Activated naive CD4-positive, alpha-beta T cell treated with anti-CD3 and anti-CD28 coated beads, Interleukin-2, amount 50 U/mL, for 24 hours (primary cell): Measurements from ENCODE around the gene ADAMTS17.

Experiments used
- H3K27ac Mint-ChIP-seq: one replicate; pipeline ENCODE4 v1.8.0; 2021; ENCODE audit warnings: mild to moderate bottlenecking, mixed read lengths
- H3K27me3 Mint-ChIP-seq: one replicate; pipeline ENCODE4 v1.8.0; 2021; ENCODE audit warnings: mixed read lengths
- H3K36me3 Mint-ChIP-seq: one replicate; pipeline ENCODE4 v1.8.0; 2021; ENCODE audit warnings: mixed read lengths
- H3K4me1 Mint-ChIP-seq: one replicate; pipeline ENCODE4 v1.8.0; 2021; ENCODE audit warnings: mixed read lengths
- H3K4me3 Mint-ChIP-seq: one replicate; pipeline ENCODE4 v1.8.0; 2021; ENCODE audit warnings: mild to moderate bottlenecking, mixed read lengths
- H3K9me3 Mint-ChIP-seq: one replicate; pipeline ENCODE4 v1.8.0; 2021; ENCODE audit warnings: mixed read lengths

The ADAMTS17 gene

GRCh38 chr15:100009372-100009771 lies 332.4 kb downstream of the ADAMTS17 start:
- no peaks in the 10 kb centered on the region for H3K4me1 Mint-ChIP-seq
- no peak overlapping the region for H3K4me3 Mint-ChIP-seq
- no peak overlapping the region for H3K27ac Mint-ChIP-seq
- no peaks in the 10 kb centered on the region for H3K27me3 Mint-ChIP-seq
- peaks cover 6% of the 10 kb centered on the region for H3K36me3 Mint-ChIP-seq
- no peaks in the 10 kb centered on the region for H3K9me3 Mint-ChIP-seq

- no peaks in the 10 kb centered on the region for H3K4me1 Mint-ChIP-seq
- no peak overlapping the region for H3K4me3 Mint-ChIP-seq
- H3K36me3 Mint-ChIP-seq = peaks cover 14% of the 10 kb centered on the region
- no peak overlapping the region for H3K27ac Mint-ChIP-seq
- H3K27me3 Mint-ChIP-seq = no peaks in the 10 kb centered on the region
- no peaks in the 10 kb centered on the region for H3K9me3 Mint-ChIP-seq
These were observed 333.5 kb downstream of the ADAMTS17 start for GRCh38 chr15:100008258-100008657.

GRCh38 chr15:100007609-100008008 lies 334.2 kb downstream of the ADAMTS17 start:
- Mint-ChIP-seq H3K36me3 (peaks cover 14% of the 10 kb centered on the region), H3K9me3 (no peaks in the 10 kb centered on the region), H3K27ac (no peak overlapping the region), H3K4me1 (no peaks in the 10 kb centered on the region), H3K27me3 (no peaks in the 10 kb centered on the region), H3K4me3 (no peak overlapping the region)

GRCh38 chr15:100005715-100006114 lies 336.1 kb downstream of the ADAMTS17 start:
- H3K4me1 Mint-ChIP-seq = no peaks in the 10 kb centered on the region
- H3K9me3 Mint-ChIP-seq = no peaks in the 10 kb centered on the region
- no peak overlapping the region for H3K27ac Mint-ChIP-seq
- H3K4me3 Mint-ChIP-seq = no peak overlapping the region
- H3K36me3 Mint-ChIP-seq = peaks cover 14% of the 10 kb centered on the region
- no peaks in the 10 kb centered on the region for H3K27me3 Mint-ChIP-seq

GRCh38 chr15:100005013-100005412 lies 336.8 kb downstream of the ADAMTS17 start:
- no peak overlapping the region for H3K27ac Mint-ChIP-seq
- H3K27me3 Mint-ChIP-seq = no peaks in the 10 kb centered on the region
- H3K4me3 Mint-ChIP-seq = no peak overlapping the region
- H3K4me1 Mint-ChIP-seq = no peaks in the 10 kb centered on the region
- H3K36me3 Mint-ChIP-seq = peaks cover 14% of the 10 kb centered on the region
- no peaks in the 10 kb centered on the region for H3K9me3 Mint-ChIP-seq

GRCh38 chr15:100002787-100003536 lies 338.8 kb downstream of the ADAMTS17 start:
- H3K9me3 Mint-ChIP-seq = no peaks in the 10 kb centered on the region
- H3K4me1 Mint-ChIP-seq = no peaks in the 10 kb centered on the region
- H3K36me3 Mint-ChIP-seq = peaks cover 14% of the 10 kb centered on the region
- H3K27me3 Mint-ChIP-seq = no peaks in the 10 kb centered on the region
- no peak overlapping the region for H3K27ac Mint-ChIP-seq
- no peak overlapping the region for H3K4me3 Mint-ChIP-seq

GRCh38 chr15:100002086-100002620 lies 339.6 kb downstream of the ADAMTS17 start:
- Mint-ChIP-seq H3K4me3 (no peak overlapping the region), H3K27me3 (no peaks in the 10 kb centered on the region), H3K4me1 (no peaks in the 10 kb centered on the region)

GRCh38 chr15:100001405-100001804 lies 340.4 kb downstream of the ADAMTS17 start:
- no peaks in the 10 kb centered on the region for H3K9me3 Mint-ChIP-seq
- H3K36me3 Mint-ChIP-seq = peaks cover 8% of the 10 kb centered on the region
- H3K4me1 Mint-ChIP-seq = no peaks in the 10 kb centered on the region
- no peak overlapping the region for H3K4me3 Mint-ChIP-seq
- no peaks in the 10 kb centered on the region for H3K27me3 Mint-ChIP-seq
- H3K27ac Mint-ChIP-seq = no peak overlapping the region

More at GRCh38 chr15:100002086-100002620, 339.6 kb downstream of the ADAMTS17 start:
- H3K36me3 Mint-ChIP-seq = peaks cover 11% of the 10 kb centered on the region
- no peaks in the 10 kb centered on the region for H3K9me3 Mint-ChIP-seq
- H3K27ac Mint-ChIP-seq = peak overlapping the region; percentile 8

- no peaks in the 10 kb centered on the region for H3K27me3 Mint-ChIP-seq
- H3K36me3 Mint-ChIP-seq = peaks cover 8% of the 10 kb centered on the region
- no peaks in the 10 kb centered on the region for H3K9me3 Mint-ChIP-seq
- no peak overlapping the region for H3K27ac Mint-ChIP-seq
- H3K4me1 Mint-ChIP-seq = no peaks in the 10 kb centered on the region
- H3K4me3 Mint-ChIP-seq = no peak overlapping the region
These were observed 342.3 kb downstream of the ADAMTS17 start for GRCh38 chr15:99999282-100000070.

- Mint-ChIP-seq H3K9me3 (no peaks in the 10 kb centered on the region), H3K4me3 (no peak overlapping the region), H3K27ac (no peak overlapping the region), H3K36me3 (peaks cover 3% of the 10 kb centered on the region), H3K4me1 (no peaks in the 10 kb centered on the region), H3K27me3 (no peaks in the 10 kb centered on the region)
These were observed 343.1 kb downstream of the ADAMTS17 start for GRCh38 chr15:99998661-99999101.

- Mint-ChIP-seq H3K27ac (no peak overlapping the region), H3K36me3 (peaks cover 3% of the 10 kb centered on the region), H3K4me3 (no peak overlapping the region), H3K9me3 (no peaks in the 10 kb centered on the region), H3K4me1 (no peaks in the 10 kb centered on the region), H3K27me3 (no peaks in the 10 kb centered on the region)
These were observed 344.6 kb downstream of the ADAMTS17 start for GRCh38 chr15:99997112-99997651.

- H3K4me3 Mint-ChIP-seq = no peak overlapping the region
- H3K4me1 Mint-ChIP-seq = no peaks in the 10 kb centered on the region
- H3K27me3 Mint-ChIP-seq = no peaks in the 10 kb centered on the region
- no peaks in the 10 kb centered on the region for H3K9me3 Mint-ChIP-seq
- peaks cover 7% of the 10 kb centered on the region for H3K36me3 Mint-ChIP-seq
- H3K27ac Mint-ChIP-seq = no peak overlapping the region
These were observed 345.1 kb downstream of the ADAMTS17 start for GRCh38 chr15:99996660-99997059.

- Mint-ChIP-seq H3K9me3 (no peaks in the 10 kb centered on the region), H3K4me1 (no peaks in the 10 kb centered on the region), H3K27me3 (no peaks in the 10 kb centered on the region), H3K27ac (no peak overlapping the region), H3K4me3 (no peak overlapping the region), H3K36me3 (peaks cover 11% of the 10 kb centered on the region)
These were observed 346.2 kb downstream of the ADAMTS17 start for GRCh38 chr15:99995543-99995942.

GRCh38 chr15:99994849-99995248 lies 346.9 kb downstream of the ADAMTS17 start:
- Mint-ChIP-seq H3K27ac (no peak overlapping the region), H3K36me3 (peaks cover 13% of the 10 kb centered on the region), H3K4me3 (no peak overlapping the region), H3K4me1 (no peaks in the 10 kb centered on the region), H3K27me3 (no peaks in the 10 kb centered on the region), H3K9me3 (no peaks in the 10 kb centered on the region)

GRCh38 chr15:99993681-99994131 lies 348.1 kb downstream of the ADAMTS17 start:
- Mint-ChIP-seq H3K36me3 (peaks cover 18% of the 10 kb centered on the region), H3K4me3 (no peak overlapping the region), H3K27me3 (no peaks in the 10 kb centered on the region), H3K9me3 (no peaks in the 10 kb centered on the region), H3K27ac (no peak overlapping the region), H3K4me1 (no peaks in the 10 kb centered on the region)

- no peaks in the 10 kb centered on the region for H3K9me3 Mint-ChIP-seq
- H3K4me3 Mint-ChIP-seq = no peak overlapping the region
- no peaks in the 10 kb centered on the region for H3K27me3 Mint-ChIP-seq
- no peak overlapping the region for H3K27ac Mint-ChIP-seq
- peaks cover 22% of the 10 kb centered on the region for H3K36me3 Mint-ChIP-seq
- H3K4me1 Mint-ChIP-seq = no peaks in the 10 kb centered on the region
These were observed 348.5 kb downstream of the ADAMTS17 start for GRCh38 chr15:99993262-99993661.
